Activated T-cell treated with anti-CD3 and anti-CD28 coated beads, Interleukin-2, amount 50 U/mL, for 1 hour (primary cell): ENCODE data around the gene FOXN3.

Experiments
- DNase-seq: peaks from one replicate; pipeline ENCODE4 v3.0.0-alpha.2; 2020

Gene FOXN3

GRCh38 chr14:89430391-89431236 is 13.6 kb upstream of the FOXN3 start:
- DNase-seq = peak; percentile 18

- no peak for DNase-seq
Measured at GRCh38 chr14:89429199-89430181, 12.5 kb upstream of the FOXN3 start.

- no peak for DNase-seq
Measured at GRCh38 chr14:89428546-89429198, 11.6 kb upstream of the FOXN3 start.

- DNase-seq = no peak
Measured at GRCh38 chr14:89428173-89428523, 11.1 kb upstream of the FOXN3 start.

GRCh38 chr14:89427426-89428172 is 10.6 kb upstream of the FOXN3 start:
- DNase-seq = no peak

GRCh38 chr14:89425931-89426330 is 8.9 kb upstream of the FOXN3 start:
- DNase-seq = no peak

- no peak for DNase-seq
Measured at GRCh38 chr14:89424241-89424640, 7.2 kb upstream of the FOXN3 start.

- DNase-seq = no peak
Measured at GRCh38 chr14:89422952-89423345, 5.9 kb upstream of the FOXN3 start.

- DNase-seq = no peak
Measured at GRCh38 chr14:89422181-89422951, 5.3 kb upstream of the FOXN3 start.

GRCh38 chr14:89420502-89420901 is 3.5 kb upstream of the FOXN3 start:
- DNase-seq = no peak

- no peak for DNase-seq
Measured at GRCh38 chr14:89419973-89420482, 3.0 kb upstream of the FOXN3 start.

GRCh38 chr14:89418976-89419375 is 1.9 kb upstream of the FOXN3 start:
- no peak for DNase-seq

GRCh38 chr14:89418452-89418851 is 1.4 kb upstream of the FOXN3 start:
- DNase-seq = no peak

GRCh38 chr14:89417465-89418225 is 612 bp upstream of the FOXN3 start:
- peak; percentile 67 for DNase-seq

- DNase-seq = peak; percentile 100
Measured at GRCh38 chr14:89416002-89416995, 734 bp downstream of the FOXN3 start.

GRCh38 chr14:89415159-89415558 is 1.9 kb downstream of the FOXN3 start:
- DNase-seq = no peak

- DNase-seq = no peak
Measured at GRCh38 chr14:89411976-89412375, 5.1 kb downstream of the FOXN3 start.

- DNase-seq = no peak
Measured at GRCh38 chr14:89409961-89410360, 7.1 kb downstream of the FOXN3 start.
